Vagina (tissue), 2 donors: Measurements from ENCODE around the gene CMTR2. TPM values are rescaled to one million over a fixed set of nuclear protein-coding genes. Genes with fewer than 3 reads are reported as not detected.

Experiments used
- DNase-seq, 2 donors: peaks; one replicate each; pipeline ENCODE4 v3.0.0-alpha.2; 2017; ENCODE audit errors: extremely low spot score in 2 of 2
- H3K27ac ChIP-seq: fragments of 200-600 bp; sonication (generic); one replicate; pipeline ENCODE4 v1.5.1; 2019
- H3K27me3 ChIP-seq: fragments of 200-600 bp; sonication (generic); one replicate; pipeline ENCODE4 v1.5.1; 2019
- H3K36me3 ChIP-seq, 2 donors: fragments of 200-600 bp; sonication (generic); one replicate each; pipeline ENCODE4 v1.5.1; 2017 to 2019
- H3K4me1 ChIP-seq: fragments of 200-600 bp; sonication (generic); one replicate; pipeline ENCODE4 v1.5.1; 2019
- H3K4me3 ChIP-seq, 2 donors: fragments of 200-600 bp; sonication (generic); 1 replicate in 1 of 2; 2 replicates in 1 of 2; pipeline ENCODE4 v1.5.1; 2016 to 2019
- H3K9me3 ChIP-seq: fragments of 200-600 bp; sonication (generic); one replicate; pipeline ENCODE4 v1.5.1; 2019
- POLR2A ChIP-seq, 2 donors: fragments of 450-650 bp; IDR thresholded peaks; one replicate each; pipeline ENCODE4 v1.6.1; 2017; ENCODE audit warnings: antibody characterized with exemption in 2 of 2, mild to moderate bottlenecking in 2 of 2, moderate library complexity in 2 of 2
- POLR2AphosphoS5 ChIP-seq, 2 donors: sonication (generic); formaldehyde crosslinking; IDR thresholded peaks; one replicate each; pipeline ENCODE4 v1.9.0; 2017; ENCODE audit warnings: antibody characterized with exemption in 2 of 2, mild to moderate bottlenecking in 2 of 2, low read depth in 1 of 2; ENCODE audit not compliant: insufficient read depth in 1 of 2
- intact Hi-C: fragments of 100-400 bp; cut with DNase I; formaldehyde crosslinking; loops from one replicate; pipeline ENCODE4 v1.15.1; 2023
- total RNA-seq: library from RNA; depleted of rRNA; stranded (reverse); fragments of >200 nt; gene quantifications from one replicate; pipeline ENCODE4 v1.2.3, GENCODE V29; 2016
- TF ChIP-seq, protein P1 (sequence below), 3 experiments: fragments of 450-650 bp in 2 of 3; fragments of 200-600 bp in 1 of 3; sonication (generic) in 1 of 3; IDR thresholded peaks; one replicate each; pipeline ENCODE4 v1.5.1; 2017 to 2019; ENCODE audit warnings: antibody characterized with exemption in 3 of 3, mild to moderate bottlenecking in 2 of 3, moderate library complexity in 2 of 3

CMTR2 gene, protein sequence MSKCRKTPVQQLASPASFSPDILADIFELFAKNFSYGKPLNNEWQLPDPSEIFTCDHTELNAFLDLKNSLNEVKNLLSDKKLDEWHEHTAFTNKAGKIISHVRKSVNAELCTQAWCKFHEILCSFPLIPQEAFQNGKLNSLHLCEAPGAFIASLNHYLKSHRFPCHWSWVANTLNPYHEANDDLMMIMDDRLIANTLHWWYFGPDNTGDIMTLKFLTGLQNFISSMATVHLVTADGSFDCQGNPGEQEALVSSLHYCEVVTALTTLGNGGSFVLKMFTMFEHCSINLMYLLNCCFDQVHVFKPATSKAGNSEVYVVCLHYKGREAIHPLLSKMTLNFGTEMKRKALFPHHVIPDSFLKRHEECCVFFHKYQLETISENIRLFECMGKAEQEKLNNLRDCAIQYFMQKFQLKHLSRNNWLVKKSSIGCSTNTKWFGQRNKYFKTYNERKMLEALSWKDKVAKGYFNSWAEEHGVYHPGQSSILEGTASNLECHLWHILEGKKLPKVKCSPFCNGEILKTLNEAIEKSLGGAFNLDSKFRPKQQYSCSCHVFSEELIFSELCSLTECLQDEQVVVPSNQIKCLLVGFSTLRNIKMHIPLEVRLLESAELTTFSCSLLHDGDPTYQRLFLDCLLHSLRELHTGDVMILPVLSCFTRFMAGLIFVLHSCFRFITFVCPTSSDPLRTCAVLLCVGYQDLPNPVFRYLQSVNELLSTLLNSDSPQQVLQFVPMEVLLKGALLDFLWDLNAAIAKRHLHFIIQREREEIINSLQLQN
- 19.6 TPM for total RNA-seq

DNA sequence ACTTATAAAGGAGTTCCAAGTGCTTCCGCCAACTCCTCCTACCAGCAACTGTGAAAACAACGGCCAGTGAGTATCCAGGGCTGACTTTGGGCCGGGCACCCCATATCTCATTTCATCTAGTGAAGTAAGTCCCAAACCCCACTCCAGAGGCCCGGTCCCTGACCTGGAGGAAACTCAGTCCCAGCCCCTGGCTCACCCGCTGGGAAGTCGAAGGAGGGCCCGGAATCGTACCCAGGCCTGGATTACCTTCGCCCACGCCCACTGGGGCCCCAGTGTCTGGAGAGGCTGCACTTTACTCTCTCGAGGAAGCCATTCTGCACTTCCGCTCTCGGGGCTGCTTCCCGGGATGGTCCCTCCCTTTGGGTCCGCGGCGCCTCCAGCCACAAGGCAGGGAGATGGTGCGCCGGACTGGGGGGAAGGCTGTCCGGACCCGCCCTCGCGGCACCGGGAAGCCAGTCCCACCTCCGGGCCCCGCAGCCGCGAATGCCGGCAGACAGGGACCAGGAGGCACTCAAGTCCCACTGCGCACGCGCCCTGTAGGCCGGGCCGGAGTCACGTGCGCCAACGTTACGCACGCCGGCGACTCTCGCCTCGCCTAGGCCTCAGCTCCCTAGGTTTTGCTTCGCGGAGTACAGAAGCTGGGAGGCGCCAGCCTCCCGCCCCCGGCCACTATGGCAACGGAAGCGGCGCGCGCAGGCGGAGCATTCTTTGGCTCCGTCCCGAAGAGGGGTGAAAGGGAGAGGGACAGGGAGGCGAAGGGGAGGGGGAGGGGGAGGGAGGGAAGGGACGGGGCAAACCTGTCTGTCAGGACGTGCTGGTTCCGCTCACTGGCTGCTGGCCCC is at the start of gene CMTR2:
Gene CMTR2, minus strand, starts transcription at position 513 of the 842 bp plus-strand sequence. CDS start 3,482 bp downstream, outside the sequence.
- peak in 1 of 2 donors; percentile 97 for DNase-seq
- H3K27me3 ChIP-seq = no peaks in the 10 kb centered on the region
- H3K4me3 ChIP-seq = peak within 1 kb of the TSS; percentile 73 to 76
- intact Hi-C loops = no loop called here
- H3K9me3 ChIP-seq = no peaks in the 10 kb centered on the region
- H3K36me3 ChIP-seq = peaks cover 0 to 20% of the 10 kb centered on the region in 2 donors
- H3K27ac ChIP-seq = peak within 1 kb of the TSS; percentile 81
- H3K4me1 ChIP-seq = peaks cover 9% of the 10 kb centered on the region
- TF ChIP-seq, protein P1, sequence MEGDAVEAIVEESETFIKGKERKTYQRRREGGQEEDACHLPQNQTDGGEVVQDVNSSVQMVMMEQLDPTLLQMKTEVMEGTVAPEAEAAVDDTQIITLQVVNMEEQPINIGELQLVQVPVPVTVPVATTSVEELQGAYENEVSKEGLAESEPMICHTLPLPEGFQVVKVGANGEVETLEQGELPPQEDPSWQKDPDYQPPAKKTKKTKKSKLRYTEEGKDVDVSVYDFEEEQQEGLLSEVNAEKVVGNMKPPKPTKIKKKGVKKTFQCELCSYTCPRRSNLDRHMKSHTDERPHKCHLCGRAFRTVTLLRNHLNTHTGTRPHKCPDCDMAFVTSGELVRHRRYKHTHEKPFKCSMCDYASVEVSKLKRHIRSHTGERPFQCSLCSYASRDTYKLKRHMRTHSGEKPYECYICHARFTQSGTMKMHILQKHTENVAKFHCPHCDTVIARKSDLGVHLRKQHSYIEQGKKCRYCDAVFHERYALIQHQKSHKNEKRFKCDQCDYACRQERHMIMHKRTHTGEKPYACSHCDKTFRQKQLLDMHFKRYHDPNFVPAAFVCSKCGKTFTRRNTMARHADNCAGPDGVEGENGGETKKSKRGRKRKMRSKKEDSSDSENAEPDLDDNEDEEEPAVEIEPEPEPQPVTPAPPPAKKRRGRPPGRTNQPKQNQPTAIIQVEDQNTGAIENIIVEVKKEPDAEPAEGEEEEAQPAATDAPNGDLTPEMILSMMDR (IDR thresholded peaks at IDR 0.05) = peak in 1 of 3 experiments; percentile 29
- peak in 1 of 2 donors; percentile 36 for TF ChIP-seq POLR2A (IDR thresholded peaks at IDR 0.05)
- TF ChIP-seq POLR2AphosphoS5 (IDR thresholded peaks at IDR 0.05; ENCODE audit: insufficient read depth in 1 of 2, low read depth in 1 of 2) = peak; percentile 73 to 89

DNA sequence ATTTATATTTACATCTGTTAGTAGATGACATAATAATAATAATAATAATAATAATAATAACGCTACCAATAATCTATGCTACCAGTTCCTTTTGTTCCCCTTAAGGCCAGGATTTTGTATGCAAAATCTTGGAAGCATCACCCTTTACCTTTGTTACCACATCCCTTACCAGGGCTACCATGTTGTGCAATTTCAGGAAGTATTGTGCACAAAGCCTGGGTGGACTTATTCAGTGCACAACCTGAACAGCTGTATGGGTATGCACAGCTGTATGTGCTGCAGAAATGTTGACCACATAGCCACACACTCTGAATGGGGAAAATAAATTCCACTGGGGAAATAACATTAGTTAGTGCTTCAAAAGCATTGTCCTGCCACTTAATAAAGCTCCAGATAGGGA is 49.4 kb upstream of the CMTR2 start:
- Histone ChIP-seq H3K27ac (no peak overlapping the region), H3K27me3 (no peaks in the 10 kb centered on the region), H3K4me1 (no peaks in the 10 kb centered on the region), H3K9me3 (no peaks in the 10 kb centered on the region), H3K36me3 (no peaks in the 10 kb centered on the region), H3K4me3 (no peak overlapping the region)
- no peak for DNase-seq
- no peak for TF ChIP-seq POLR2A (IDR thresholded peaks at IDR 0.05)
- TF ChIP-seq, protein P1 (IDR thresholded peaks at IDR 0.05) = no peak
- intact Hi-C loops = no loop called here

GRCh38 chr16:71338193-71338592 is 49.0 kb upstream of the CMTR2 start:
- Histone ChIP-seq H3K27me3 (no peaks in the 10 kb centered on the region), H3K27ac (no peak overlapping the region), H3K4me1 (no peaks in the 10 kb centered on the region), H3K9me3 (no peaks in the 10 kb centered on the region), H3K36me3 (no peaks in the 10 kb centered on the region), H3K4me3 (no peak overlapping the region)
- DNase-seq = peak in 1 of 2 donors; percentile 22
- intact Hi-C loops = no loop called here
- no peak for TF ChIP-seq POLR2A (IDR thresholded peaks at IDR 0.05)
- TF ChIP-seq, protein P1 (IDR thresholded peaks at IDR 0.05) = no peak
- no peak for TF ChIP-seq POLR2AphosphoS5 (IDR thresholded peaks at IDR 0.05; ENCODE audit: insufficient read depth in 1 of 2, low read depth in 1 of 2)

DNA sequence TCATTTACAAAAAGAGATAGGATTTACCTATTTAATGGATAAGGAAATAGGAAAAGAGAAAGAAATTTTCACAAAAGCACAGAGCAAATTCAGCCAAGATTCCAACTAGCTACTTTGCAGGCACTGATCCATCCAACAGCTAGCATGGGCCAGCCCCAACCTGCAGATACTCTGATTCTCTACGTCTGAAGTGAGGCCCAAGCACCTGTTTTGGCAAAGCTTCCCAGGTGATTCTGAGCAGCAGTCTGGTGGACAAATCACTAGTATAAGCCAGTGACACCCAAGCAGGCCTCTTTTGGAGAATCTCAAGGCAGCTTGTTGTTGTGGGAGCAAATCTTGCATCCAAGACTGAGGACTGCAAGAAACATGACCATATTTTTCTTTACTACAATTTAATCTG is 48.4 kb upstream of the CMTR2 start:
- no peak for DNase-seq
- intact Hi-C loops = no loop called here
- no peaks in the 10 kb centered on the region for H3K9me3 ChIP-seq

More for the DNA sequence above, 48.4 kb upstream of the CMTR2 start:
- H3K27me3 ChIP-seq = no peaks in the 10 kb centered on the region
- H3K27ac ChIP-seq = no peak overlapping the region
- no peak overlapping the region for H3K4me3 ChIP-seq
- H3K4me1 ChIP-seq = no peaks in the 10 kb centered on the region
- no peaks in the 10 kb centered on the region for H3K36me3 ChIP-seq
- TF ChIP-seq, protein P1 (IDR thresholded peaks at IDR 0.05) = no peak
- TF ChIP-seq POLR2AphosphoS5 (IDR thresholded peaks at IDR 0.05; ENCODE audit: insufficient read depth in 1 of 2, low read depth in 1 of 2) = no peak
- TF ChIP-seq POLR2A (IDR thresholded peaks at IDR 0.05) = no peak
